Measurements from ENCODE around the gene KCNC4. TPM values are rescaled to one million over a fixed set of nuclear protein-coding genes. Genes with fewer than 3 reads are reported as not detected.

Gene KCNC4
- total RNA-seq, 2 donors from 2014 or later = 8.6 to 12.7 TPM

GRCh38 chr1:110250749-110251148, 40.6 kb downstream of the KCNC4 start:
- no peak overlapping the region for H3K4me3 ChIP-seq
- no peak for DNase-seq
- H3K36me3 ChIP-seq (replicated peaks in 1 of 2; ENCODE audit: insufficient read depth in 1 of 2, low read depth in 2 of 2) = no peaks in the 10 kb centered on the region
- 62 to 80% methylated on average over 1 to 2 of the region's 2 CpGs for WGBS, 2 donors
- H3K4me1 ChIP-seq = no peaks in the 10 kb centered on the region
- no peaks in the 10 kb centered on the region for H3K9me3 ChIP-seq
- no peak for ATAC-seq
- intact Hi-C loops (cut with DNase I) = no loop called here
- H3K27me3 ChIP-seq = no peaks in the 10 kb centered on the region
- TF ChIP-seq CTCF (IDR thresholded peaks at IDR 0.05) = no peak
- TF ChIP-seq POLR2A (IDR thresholded peaks at IDR 0.05) = no peak
- H3K27ac ChIP-seq = no peak overlapping the region

- intact Hi-C loops (cut with DNase I) = no loop called here
- no peaks in the 10 kb centered on the region for H3K9me3 ChIP-seq
- no peaks in the 10 kb centered on the region for H3K36me3 ChIP-seq (replicated peaks in 1 of 2; ENCODE audit: insufficient read depth in 1 of 2, low read depth in 2 of 2)
- H3K27me3 ChIP-seq = no peaks in the 10 kb centered on the region
- no peaks in the 10 kb centered on the region for H3K4me1 ChIP-seq
- H3K4me3 ChIP-seq = no peak overlapping the region
- TF ChIP-seq POLR2A (IDR thresholded peaks at IDR 0.05) (no peak), CTCF (IDR thresholded peaks at IDR 0.05) (no peak)
- no peak for ATAC-seq
- DNase-seq = no peak
- WGBS, 2 donors = 92 to 94% methylated on average over 1 of the region's 1 CpG
- no peak overlapping the region for H3K27ac ChIP-seq
Measured at GRCh38 chr1:110253213-110253612, 43.1 kb downstream of the KCNC4 start.

GRCh38 chr1:110254604-110255391, 44.7 kb downstream of the KCNC4 start:
- no peak for ATAC-seq
- Histone ChIP-seq H3K4me3 (no peak overlapping the region), H3K9me3 (no peaks in the 10 kb centered on the region), H3K4me1 (no peaks in the 10 kb centered on the region), H3K27ac (no peak overlapping the region), H3K27me3 (no peaks in the 10 kb centered on the region), H3K36me3 (replicated peaks in 1 of 2; ENCODE audit: insufficient read depth in 1 of 2, low read depth in 2 of 2) (no peaks in the 10 kb centered on the region)
- intact Hi-C loops (cut with DNase I) = no loop called here
- TF ChIP-seq CTCF (IDR thresholded peaks at IDR 0.05) = no peak
- no peak for TF ChIP-seq POLR2A (IDR thresholded peaks at IDR 0.05)
- WGBS, 2 donors = 72 to 78% methylated on average over 6 of the region's 6 CpGs
- DNase-seq = no peak

- DNase-seq (peak in 2 of 4 donors; percentile 22 to 31), ATAC-seq (peak; percentile 35)
- Histone ChIP-seq H3K27me3 (no peaks in the 10 kb centered on the region), H3K9me3 (no peaks in the 10 kb centered on the region), H3K4me1 (no peaks in the 10 kb centered on the region), H3K27ac (no peak overlapping the region), H3K4me3 (no peak overlapping the region), H3K36me3 (replicated peaks in 1 of 2; ENCODE audit: insufficient read depth in 1 of 2, low read depth in 2 of 2) (no peaks in the 10 kb centered on the region)
- intact Hi-C loops (cut with DNase I) = no loop called here
- TF ChIP-seq CTCF (IDR thresholded peaks at IDR 0.05) (no peak), POLR2A (IDR thresholded peaks at IDR 0.05) (no peak)
- WGBS, 2 donors = 57 to 76% methylated on average over 4 of the region's 4 CpGs
Measured at GRCh38 chr1:110255392-110255787, 45.3 kb downstream of the KCNC4 start.

- ATAC-seq (no peak), DNase-seq (no peak)
- TF ChIP-seq CTCF (IDR thresholded peaks at IDR 0.05) (no peak), POLR2A (IDR thresholded peaks at IDR 0.05) (no peak)
- no peaks in the 10 kb centered on the region for H3K9me3 ChIP-seq
- H3K27me3 ChIP-seq = no peaks in the 10 kb centered on the region
- H3K27ac ChIP-seq = no peak overlapping the region
- H3K4me3 ChIP-seq = no peak overlapping the region
- WGBS, 2 donors = 59 to 90% methylated on average over 2 of the region's 2 CpGs
- H3K4me1 ChIP-seq = no peaks in the 10 kb centered on the region
- no peaks in the 10 kb centered on the region for H3K36me3 ChIP-seq (replicated peaks in 1 of 2; ENCODE audit: insufficient read depth in 1 of 2, low read depth in 2 of 2)
- intact Hi-C loops (cut with DNase I) = no loop called here
Measured at GRCh38 chr1:110258734-110259133, 48.6 kb downstream of the KCNC4 start.

All from body of pancreas (tissue), 4 donors.